Mesenteric fat pad (tissue), 1 donor: ENCODE measurements around the gene RBM23. TPM values are rescaled to one million over a fixed set of nuclear protein-coding genes. Genes with fewer than 3 reads are reported as not detected.

Source experiments
- DNase-seq: peaks from one replicate; pipeline ENCODE4 v3.0.0-alpha.2; 2020; ENCODE audit warnings: low spot score
- total RNA-seq: library from RNA; stranded (reverse); fragmentation: NEBNext Ultra II Directional; extraction: Animal tissue kit (Norgen Biotek cat#: 25700); gene quantifications from one replicate; pipeline ENCODE4 v1.2.1, GENCODE V29; 2021
- donor health status: DM: yes; HTN: yes; CAD: no.

The RBM23 gene
- total RNA-seq, 1 donor from 2014 or later: 53.8 TPM

DNA sequence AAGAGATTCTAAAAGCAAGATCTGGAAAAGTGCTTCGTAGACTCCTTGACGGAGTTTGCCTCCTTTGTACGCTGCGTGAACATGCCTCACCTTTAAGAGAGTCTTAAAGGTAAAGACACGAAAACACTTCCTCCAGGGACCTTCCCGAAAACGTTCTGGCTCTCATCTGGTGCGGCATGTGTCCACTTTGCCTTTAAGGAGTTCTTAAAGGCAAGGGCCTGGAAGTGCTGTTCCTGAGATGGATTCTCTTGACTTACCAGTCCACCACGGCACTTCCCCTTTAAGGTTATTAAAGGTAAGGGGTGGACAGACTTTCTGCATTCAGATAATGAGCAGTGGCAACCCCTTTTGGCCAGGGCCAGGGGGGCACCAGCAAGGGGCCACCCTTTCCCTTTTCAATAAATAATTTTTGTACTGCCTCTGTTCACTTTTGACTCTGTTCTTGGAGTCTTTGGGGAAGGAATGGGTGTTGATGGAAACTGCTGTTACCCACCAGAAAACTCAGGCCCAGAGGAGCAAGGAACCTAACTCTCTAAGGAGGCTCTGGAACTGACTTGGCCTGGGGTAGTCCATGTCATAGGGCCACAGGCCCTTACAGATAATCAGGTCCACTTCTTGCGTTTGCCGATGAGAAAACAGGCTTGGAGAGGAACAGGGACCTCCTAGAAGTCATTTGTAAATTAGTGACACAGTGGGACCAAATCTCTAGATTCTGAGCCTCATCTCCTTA is 31.5 kb downstream of the RBM23 start:
- DNase-seq: no peak

DNA sequence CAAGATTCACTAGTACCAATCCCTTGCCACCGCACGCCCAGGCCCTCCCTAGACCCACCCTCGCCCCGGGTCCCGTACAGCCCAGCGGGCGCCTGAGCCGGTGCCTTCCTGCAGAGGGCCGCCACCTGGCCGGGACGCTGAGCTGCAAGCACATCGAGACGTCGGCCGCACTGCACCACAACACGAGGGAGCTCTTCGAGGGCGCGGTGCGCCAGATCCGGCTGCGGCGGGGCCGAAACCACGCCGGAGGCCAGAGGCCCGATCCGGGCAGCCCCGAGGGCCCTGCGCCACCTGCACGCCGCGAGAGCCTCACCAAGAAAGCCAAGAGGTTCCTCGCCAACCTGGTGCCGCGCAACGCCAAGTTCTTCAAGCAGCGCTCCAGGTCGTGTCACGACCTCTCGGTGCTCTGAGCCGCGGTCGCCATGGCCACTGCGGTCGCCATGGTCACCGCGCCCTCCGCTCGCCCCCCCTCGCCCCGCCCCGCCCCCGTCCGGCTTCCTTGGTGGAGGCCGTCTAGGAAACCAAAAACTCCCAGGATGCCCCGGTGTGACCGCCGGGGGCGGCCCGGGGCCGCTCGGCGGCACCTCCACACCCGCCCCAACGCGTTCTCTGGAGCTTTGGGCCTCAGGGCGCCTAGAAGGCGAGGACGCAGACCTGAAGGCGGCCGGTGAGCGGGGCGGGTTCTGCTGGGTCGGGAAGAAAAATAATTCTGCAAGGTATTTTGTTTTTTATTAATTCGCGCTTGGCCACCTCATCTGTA is 32.3 kb downstream of the RBM23 start:
- no peak for DNase-seq

DNA sequence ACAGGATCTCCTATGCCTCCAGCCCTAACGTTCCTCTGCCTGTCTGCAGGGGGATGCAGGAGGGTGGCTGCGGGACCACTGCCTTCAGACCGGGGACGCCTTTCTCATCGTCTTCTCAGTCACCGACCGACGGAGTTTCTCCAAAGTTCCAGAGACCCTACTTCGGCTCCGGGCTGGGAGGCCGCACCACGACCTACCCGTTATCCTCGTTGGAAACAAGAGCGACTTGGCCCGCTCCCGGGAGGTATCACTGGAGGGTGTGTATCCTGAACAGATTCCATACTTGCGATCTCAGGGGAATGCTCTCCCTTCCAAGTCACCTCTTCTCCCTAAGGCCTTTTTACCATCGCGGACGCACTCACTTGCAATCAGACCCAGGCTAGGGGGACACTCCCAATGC is 33.0 kb downstream of the RBM23 start:
- no peak for DNase-seq

DNA sequence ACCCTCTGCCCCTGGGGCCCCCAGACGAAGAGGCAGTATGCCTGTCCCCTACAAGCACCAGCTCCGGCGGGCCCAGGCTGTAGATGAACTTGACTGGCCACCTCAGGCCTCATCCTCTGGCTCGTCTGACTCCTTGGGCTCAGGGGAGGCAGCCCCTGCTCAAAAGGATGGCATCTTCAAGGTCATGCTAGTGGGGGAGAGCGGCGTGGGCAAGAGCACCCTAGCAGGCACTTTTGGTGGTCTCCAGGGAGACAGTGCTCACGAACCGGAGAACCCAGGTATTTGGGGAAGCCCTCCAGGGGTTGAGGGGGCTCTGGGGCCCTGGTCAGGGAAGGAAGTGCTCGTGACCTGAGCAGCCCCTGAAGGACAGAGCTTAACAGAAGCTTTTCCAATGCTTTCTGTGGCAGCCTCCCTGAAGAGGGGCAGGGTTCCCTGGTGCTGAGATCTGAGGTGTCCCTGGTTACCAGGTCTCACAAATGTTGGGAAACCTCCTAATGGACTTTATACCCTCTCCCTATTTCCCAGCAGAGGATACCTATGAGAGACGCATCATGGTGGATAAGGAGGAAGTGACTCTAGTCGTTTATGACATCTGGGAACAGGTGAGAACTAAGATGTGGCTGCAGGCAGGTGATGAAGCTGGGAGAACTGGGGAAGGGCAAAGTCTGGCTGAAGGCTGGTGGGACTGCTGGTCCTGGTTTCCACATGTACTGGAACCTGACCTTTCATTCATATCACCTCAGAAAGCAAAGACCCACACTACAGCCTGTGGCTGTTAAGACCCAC is 34.0 kb downstream of the RBM23 start:
- DNase-seq: no peak

DNA sequence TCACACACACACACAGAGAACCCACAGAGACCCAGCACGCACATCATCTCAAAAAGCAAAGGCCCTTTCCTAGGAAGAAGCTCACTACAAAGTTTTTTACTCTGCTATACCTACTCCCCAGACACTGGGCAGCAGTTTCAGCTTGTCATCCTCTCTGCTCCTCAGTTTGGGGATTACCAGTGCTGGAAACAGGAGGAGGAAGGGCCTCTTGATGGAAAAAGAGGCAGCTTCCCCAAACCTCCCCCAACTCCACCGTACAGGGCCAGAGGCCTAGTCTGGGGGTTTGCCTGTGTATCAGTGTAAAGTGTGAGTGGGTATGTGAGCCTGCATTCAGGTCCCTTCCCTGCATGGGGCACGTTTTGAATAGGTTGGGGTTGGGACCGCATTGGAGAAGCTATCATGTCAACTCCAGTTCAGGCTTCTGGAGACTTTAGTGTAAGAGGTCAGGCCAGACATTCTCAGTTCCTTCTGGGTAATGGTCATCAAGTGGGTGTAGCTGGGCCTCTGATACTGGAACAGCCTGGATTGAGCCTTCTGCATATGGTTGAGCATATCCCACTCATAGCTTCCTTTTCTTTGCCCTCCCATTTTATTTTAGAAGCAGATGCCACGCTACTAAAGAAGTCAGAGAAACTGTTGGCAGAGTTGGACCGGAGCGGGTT is 34.7 kb downstream of the RBM23 start:
- DNase-seq: no peak

DNA sequence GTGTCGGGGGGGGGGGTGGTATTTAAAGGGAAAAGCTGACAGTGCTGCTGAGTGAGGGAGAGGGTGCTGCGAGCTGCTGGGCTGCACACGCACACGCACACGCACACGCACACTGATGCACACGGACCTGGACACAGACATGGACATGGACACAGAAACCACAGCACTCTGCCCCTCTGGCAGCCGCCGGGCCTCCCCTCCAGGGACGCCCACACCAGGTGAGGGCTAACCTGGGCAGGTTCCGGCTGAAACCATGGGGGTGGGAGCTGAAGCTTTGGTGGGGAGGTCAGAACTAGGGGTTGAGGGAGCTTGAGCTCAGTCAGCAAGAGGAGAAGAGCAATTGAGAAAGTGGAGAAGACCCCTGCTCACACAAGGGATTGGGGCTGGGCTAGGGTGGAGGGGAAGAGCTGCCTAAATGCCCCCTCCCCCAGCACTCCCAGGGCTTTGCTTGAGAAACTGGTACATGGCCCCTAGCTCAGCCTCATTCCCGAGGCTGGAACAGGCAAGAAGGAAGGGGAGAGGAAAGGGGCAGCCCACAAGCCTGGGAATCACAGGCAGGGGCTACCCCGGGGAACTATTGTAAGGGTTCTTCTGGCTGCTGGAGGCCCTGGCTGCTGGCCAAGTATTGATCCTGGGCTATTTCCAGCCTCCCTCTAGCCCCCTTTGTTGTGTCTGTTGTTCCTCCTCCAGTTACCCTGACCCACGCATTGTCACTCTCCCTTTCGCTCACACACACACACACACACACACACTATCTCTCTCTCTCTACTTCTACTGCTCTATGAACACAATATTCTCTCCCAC is 35.6 kb downstream of the RBM23 start, which contains the start of gene REM2:
REM2 (plus strand) TSS at position 50 of the 804 bp plus-strand sequence; CDS start at position 116, 66 bp downstream.
- no peak for DNase-seq

DNA sequence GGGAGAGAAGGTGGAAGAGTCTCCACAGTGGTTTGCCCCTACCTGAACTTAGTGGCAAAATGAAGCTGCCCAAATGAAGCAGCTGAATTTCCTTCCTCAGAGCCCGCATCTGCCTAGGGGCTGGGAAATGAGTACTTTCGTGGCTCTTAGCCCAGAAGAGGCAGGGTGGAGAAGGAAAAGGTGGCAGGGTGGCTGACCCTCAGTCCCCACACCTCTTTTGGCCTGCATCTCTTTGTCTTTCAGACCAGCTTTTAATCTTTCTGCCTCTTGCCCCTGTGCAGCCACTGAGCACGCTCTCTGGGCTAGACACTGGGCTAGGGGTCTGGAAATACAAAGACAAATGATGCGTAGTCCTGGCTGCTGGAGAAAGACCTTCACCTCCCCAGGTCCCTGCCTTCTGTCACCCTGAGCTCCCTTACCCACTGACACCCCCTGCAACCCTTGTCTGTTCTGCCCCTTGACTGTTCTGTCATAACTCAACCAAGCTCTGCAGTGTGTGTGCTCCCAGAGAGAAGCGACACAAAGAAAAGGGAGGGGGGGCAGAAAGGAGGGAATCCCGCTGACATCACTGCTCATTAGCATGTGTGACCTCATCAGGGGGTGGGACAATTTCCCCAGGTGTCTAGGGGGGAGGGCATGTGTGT is 36.3 kb downstream of the RBM23 start:
- no peak for DNase-seq

DNA sequence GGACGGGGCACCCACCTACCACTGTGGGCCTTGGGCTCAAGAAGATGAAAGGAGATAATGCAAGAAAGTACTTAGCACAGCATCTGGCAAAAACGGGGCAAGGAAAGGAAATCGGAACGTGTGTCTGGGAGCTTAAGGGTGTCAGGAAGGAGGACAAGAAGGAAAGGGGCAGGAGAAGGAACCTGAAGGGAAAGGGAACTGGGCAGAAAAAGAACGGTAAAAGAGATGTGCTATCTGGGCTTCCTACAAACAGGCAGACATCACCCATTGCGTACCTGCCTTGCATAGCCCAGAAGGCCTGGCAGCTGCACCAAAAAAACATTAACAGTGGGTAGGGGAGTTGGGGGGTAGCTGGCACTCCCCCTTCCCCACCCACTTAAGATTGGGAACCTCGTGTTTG is 36.9 kb downstream of the RBM23 start:
- DNase-seq: no peak

DNA sequence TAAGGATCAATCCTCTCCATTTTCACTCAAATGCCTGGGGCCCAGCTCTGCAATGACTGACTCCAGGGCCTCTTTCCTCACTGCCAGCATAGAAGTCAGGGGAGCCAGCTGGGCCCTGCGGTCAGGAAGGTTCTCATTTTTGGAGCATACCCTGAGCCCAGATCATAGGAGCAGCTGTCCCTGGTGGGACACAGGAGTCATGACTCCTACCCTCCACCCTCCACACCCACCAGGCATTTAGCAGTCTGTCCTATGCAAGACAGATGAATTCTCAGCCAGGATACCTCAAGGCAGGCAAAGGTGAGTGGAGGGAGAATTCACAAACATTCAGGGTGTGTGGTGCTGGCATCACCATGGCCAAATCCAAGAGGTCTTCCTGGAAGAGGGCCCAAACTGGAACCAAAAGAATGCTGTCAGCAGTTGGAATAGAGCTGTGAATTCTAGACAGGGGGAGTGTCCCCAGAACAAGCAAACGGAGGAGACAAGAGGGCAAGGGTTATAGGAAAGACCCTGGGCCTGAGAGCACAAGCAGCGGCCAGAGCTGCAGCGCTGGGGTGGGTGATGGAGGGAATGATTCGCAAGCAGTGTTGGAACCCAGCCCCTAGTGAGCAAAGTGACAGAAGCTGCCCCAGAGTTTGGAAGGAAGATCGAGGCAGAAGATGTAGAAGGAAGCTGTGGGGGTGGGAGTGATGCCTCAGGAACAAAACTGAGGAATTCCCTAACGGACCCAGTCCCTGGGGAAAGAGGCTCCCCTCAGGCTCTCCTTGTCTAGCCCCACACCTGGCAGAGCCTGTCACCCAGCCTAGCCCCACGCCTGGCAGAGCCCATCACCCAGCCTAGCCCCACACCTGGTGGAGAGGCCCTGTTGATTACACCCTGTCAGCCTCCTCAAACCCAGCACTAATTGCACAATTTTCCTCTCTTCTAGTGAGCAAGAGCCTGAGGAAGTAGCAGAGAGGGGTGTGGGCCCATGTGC is 40.4 kb downstream of the RBM23 start:
- no peak for DNase-seq

DNA sequence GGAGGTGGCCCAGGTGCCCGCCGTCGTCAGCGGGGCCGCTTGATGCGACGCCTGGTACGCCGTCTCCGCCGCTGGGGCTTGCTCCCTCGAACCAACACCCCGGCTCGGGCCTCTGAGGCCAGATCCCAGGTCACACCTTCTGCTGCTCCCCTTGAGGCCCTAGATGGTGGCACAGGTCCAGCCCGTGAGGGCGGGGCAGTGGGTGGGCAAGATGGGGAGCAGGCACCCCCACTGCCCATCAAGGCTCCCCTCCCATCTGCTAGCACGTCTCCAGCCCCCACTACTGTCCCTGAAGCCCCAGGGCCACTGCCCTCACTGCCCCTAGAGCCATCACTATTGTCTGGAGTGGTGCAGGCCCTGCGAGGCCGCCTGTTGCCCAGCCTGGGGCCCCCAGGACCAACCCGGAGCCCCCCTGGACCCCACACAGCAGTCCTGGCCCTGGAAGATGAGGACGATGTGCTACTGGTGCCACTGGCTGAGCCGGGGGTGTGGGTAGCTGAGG is 41.9 kb downstream of the RBM23 start:
- DNase-seq: no peak

DNA sequence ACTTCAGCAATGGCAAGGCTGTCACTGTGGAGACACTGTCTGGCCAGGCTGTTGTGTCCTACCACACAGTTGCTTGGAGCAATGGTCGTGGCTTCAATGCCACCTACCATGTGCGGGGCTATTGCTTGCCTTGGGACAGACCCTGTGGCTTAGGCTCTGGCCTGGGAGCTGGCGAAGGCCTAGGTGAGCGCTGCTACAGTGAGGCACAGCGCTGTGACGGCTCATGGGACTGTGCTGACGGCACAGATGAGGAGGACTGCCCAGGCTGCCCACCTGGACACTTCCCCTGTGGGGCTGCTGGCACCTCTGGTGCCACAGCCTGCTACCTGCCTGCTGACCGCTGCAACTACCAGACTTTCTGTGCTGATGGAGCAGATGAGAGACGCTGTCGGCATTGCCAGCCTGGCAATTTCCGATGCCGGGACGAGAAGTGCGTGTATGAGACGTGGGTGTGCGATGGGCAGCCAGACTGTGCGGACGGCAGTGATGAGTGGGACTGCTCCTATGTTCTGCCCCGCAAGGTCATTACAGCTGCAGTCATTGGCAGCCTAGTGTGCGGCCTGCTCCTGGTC is 43.1 kb downstream of the RBM23 start:
- no peak for DNase-seq

DNA sequence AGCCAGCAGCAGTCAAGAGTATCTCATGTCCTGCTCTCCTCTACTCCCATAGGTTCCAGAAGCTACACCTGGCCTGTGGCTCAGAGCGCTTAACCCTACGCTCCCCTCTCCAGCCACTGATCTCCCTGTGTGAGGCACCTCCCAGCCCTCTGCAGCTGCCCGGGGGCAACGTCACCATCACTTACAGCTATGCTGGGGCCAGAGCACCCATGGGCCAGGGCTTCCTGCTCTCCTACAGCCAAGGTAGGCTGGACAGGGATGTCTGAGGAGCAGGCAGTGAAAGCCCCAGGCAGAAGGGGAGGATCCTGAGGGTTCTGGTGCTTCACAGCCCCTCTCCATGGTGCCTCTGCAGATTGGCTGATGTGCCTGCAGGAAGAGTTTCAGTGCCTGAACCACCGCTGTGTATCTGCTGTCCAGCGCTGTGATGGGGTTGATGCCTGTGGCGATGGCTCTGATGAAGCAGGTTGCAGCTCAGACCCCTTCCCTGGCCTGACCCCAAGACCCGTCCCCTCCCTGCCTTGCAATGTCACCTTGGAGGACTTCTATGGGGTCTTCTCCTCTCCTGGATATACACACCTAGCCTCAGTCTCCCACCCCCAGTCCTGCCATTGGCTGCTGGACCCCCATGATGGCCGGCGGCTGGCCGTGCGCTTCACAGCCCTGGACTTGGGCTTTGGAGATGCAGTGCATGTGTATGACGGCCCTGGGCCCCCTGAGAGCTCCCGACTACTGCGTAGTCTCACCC is 43.8 kb downstream of the RBM23 start:
- no peak for DNase-seq

DNA sequence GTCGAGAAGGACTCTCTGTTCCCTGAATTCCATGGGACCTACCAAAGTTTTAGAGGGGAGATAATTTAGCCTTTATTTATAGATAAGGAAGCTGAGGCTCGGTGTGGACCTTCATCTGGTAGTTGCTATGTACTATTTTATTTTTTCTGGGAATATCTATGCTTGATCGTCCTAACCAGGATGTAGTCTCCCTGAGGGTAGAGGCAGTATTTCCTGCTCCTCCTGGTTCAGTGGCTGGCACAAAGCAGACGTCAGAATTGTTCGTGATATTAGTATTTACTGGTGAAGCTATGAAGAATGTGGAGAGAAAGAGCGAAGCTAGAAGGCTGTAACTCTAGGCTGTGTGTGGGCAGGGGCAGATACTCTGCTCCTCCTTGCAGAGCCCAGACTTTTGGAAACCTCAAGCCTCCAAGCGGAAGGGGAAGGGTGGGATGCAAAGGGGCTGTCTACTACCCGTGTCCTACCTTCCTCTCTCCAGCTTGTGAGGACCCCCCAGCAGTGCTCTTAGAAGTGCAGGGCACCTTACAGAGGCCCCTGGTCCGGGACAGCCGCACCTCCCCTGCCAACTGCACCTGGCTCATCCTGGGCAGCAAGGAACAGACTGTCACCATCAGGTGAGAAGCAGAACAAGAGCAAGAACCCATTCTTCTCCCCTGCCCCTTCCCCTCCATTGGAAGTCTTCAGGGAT is 46.0 kb downstream of the RBM23 start:
- DNase-seq: no peak

DNA sequence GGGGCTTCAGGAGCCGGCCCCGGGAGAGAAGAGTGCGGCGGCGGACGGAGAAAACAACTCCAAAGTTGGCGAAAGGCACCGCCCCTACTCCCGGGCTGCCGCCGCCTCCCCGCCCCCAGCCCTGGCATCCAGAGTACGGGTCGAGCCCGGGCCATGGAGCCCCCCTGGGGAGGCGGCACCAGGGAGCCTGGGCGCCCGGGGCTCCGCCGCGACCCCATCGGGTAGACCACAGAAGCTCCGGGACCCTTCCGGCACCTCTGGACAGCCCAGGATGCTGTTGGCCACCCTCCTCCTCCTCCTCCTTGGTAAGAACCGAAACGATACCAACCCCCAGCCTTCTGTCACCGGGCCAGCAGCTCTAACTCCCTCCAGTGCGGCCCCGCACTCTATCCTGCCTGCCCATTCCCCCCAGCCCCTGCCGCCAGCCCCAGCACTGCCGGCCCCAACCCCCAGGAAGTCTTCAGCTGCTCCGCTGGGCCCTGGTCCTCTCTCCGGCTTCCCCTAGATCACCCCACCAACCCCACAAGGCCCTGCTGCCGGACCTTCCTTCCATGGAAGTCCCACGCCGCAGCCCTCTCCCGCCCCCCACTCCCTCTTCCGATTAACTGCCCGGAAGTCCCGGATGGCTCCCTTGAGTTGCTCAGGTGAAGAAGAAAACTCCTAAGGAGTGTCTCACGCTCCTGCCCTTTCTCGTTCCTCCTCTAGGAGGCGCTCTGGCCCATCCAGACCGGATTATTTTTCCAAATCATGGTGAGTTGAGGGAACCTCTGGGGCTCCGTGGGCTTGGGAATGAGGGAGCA is 46.7 kb downstream of the RBM23 start:
- DNase-seq: peak; percentile 92

DNA sequence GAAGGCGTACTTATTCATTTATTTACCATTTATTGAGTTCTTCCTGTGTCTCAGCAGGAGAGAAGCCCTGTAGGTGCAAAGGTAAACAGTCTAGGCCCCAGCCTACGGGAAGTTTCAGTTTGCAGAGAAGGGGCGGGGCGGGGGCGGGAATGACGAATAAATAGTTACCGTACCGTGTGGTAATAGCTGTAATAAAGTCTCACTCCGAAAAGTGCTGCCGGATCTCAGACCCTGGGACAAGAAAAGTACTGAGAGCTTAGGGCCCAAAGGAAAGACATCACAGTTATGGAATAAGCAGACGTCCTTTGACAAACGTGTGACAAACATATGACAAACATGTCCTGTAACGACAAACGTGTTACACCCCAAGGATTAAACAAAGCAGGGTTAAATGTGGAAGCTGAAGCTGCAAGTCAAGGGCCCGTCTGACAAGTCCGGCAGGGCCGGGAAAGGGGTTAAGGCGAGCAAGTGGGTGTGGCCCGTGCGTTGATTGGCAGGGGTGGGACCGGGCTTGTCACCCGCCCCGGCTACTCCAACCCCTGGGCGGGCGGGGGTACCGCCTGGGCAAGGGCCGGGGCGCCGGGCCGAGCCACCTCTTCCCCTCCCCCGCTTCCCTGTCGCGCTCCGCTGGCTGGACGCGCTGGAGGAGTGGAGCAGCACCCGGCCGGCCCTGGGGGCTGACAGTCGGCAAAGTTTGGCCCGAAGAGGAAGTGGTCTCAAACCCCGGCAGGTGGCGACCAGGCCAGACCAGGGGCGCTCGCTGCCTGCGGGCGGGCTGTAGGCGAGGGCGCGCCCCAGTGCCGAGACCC is 47.5 kb downstream of the RBM23 start, which contains the start of gene LRP10:
LRP10 (plus strand) TSS at position 517 of the 809 bp plus-strand sequence. CDS start 564 bp downstream, outside the sequence.
- DNase-seq: peak; percentile 97
